ENCODE data around the gene ACOT8.
"Not testable (repeated sequence)": the region's sequence is repeated elsewhere in the genome, so short reads cannot be mapped to it uniquely, and the experiment has no call there.

The ACOT8 gene

GRCh38 chr20:45857114-45857881 is at the start of gene ACOT8, which contains the start of gene ZSWIM3:
ACOT8 (minus strand) TSS chr20:45857392; CDS start chr20:45857315, 77 bp downstream.
ZSWIM3 (plus strand) TSS chr20:45857614; CDS start chr20:45857826, 212 bp downstream.
- H3K27me3 Mint-ChIP-seq: no peaks in the 10 kb centered on the region
- peaks cover 20 to 40% of the 10 kb centered on the region in 2 donors for H3K4me1 Mint-ChIP-seq
- no peaks in the 10 kb centered on the region for H3K9me3 Mint-ChIP-seq
- peaks cover 6 to 19% of the 10 kb centered on the region in 2 donors for H3K36me3 Mint-ChIP-seq
- DNase-seq (peak; percentile 97), ATAC-seq (replicated peaks) (peak; percentile 95)
- peak within 1 kb of the TSS; percentile 99 for H3K27ac Mint-ChIP-seq
- H3K4me3 Mint-ChIP-seq: peak within 1 kb of the TSS; percentile 97

GRCh38 chr20:45905505-45906079 is 48.4 kb upstream of the ACOT8 start:
- H3K27me3 Mint-ChIP-seq: no peaks in the 10 kb centered on the region

GRCh38 chr20:45904583-45905504 is 47.7 kb upstream of the ACOT8 start:
- DNase-seq (no peak), ATAC-seq (replicated peaks) (no peak)
- Mint-ChIP-seq H3K27ac (peak overlapping the region; percentile 31), H3K27me3 (no peaks in the 10 kb centered on the region), H3K4me1 (peaks cover 9 to 11% of the 10 kb centered on the region in 2 donors), H3K9me3 (no peaks in the 10 kb centered on the region), H3K36me3 (peaks cover 2 to 34% of the 10 kb centered on the region in 2 donors), H3K4me3 (no peak overlapping the region)

More at GRCh38 chr20:45905505-45906079, 48.4 kb upstream of the ACOT8 start:
- no peak overlapping the region for H3K4me3 Mint-ChIP-seq
- H3K9me3 Mint-ChIP-seq: no peaks in the 10 kb centered on the region
- peaks cover 2 to 36% of the 10 kb centered on the region in 2 donors for H3K36me3 Mint-ChIP-seq
- no peak overlapping the region for H3K27ac Mint-ChIP-seq
- no peak for ATAC-seq (replicated peaks)
- H3K4me1 Mint-ChIP-seq: peaks cover 10 to 14% of the 10 kb centered on the region in 2 donors
- DNase-seq: no peak

- no peaks in the 10 kb centered on the region for H3K27me3 Mint-ChIP-seq
- DNase-seq: no peak
- no peak overlapping the region for H3K27ac Mint-ChIP-seq
- H3K9me3 Mint-ChIP-seq: no peaks in the 10 kb centered on the region
- H3K4me1 Mint-ChIP-seq: peaks cover 2 to 11% of the 10 kb centered on the region in 2 donors
- ATAC-seq (replicated peaks): no peak
- peaks cover 10 to 39% of the 10 kb centered on the region in 2 donors for H3K36me3 Mint-ChIP-seq
- H3K4me3 Mint-ChIP-seq: no peak overlapping the region
These were observed 45.1 kb upstream of the ACOT8 start for GRCh38 chr20:45902199-45902701.

GRCh38 chr20:45901332-45901731 is 44.1 kb upstream of the ACOT8 start:
- not testable (repeated sequence) for H3K27ac Mint-ChIP-seq

GRCh38 chr20:45899046-45899835 is 42.0 kb upstream of the ACOT8 start:
- no peaks in the 10 kb centered on the region for H3K9me3 Mint-ChIP-seq
- ATAC-seq (replicated peaks) (no peak), DNase-seq (no peak)
- H3K27me3 Mint-ChIP-seq: no peaks in the 10 kb centered on the region
- H3K27ac Mint-ChIP-seq: no peak overlapping the region
- peaks cover 26 to 38% of the 10 kb centered on the region in 2 donors for H3K36me3 Mint-ChIP-seq
- H3K4me1 Mint-ChIP-seq: peaks cover 2 to 11% of the 10 kb centered on the region in 2 donors
- H3K4me3 Mint-ChIP-seq: no peak overlapping the region

More at GRCh38 chr20:45901332-45901731, 44.1 kb upstream of the ACOT8 start:
- Mint-ChIP-seq H3K36me3 (peaks cover 17 to 43% of the 10 kb centered on the region in 2 donors), H3K4me1 (peaks cover 2 to 11% of the 10 kb centered on the region in 2 donors)
- not testable (repeated sequence) for DNase-seq; H3K9me3 Mint-ChIP-seq; ATAC-seq (replicated peaks); H3K27me3 Mint-ChIP-seq; H3K4me3 Mint-ChIP-seq

GRCh38 chr20:45898285-45898684 is 41.1 kb upstream of the ACOT8 start:
- Mint-ChIP-seq H3K27me3 (no peaks in the 10 kb centered on the region), H3K27ac (no peak overlapping the region), H3K36me3 (peaks cover 31 to 43% of the 10 kb centered on the region in 2 donors), H3K4me3 (no peak overlapping the region), H3K4me1 (peaks cover 2 to 10% of the 10 kb centered on the region in 2 donors), H3K9me3 (no peaks in the 10 kb centered on the region)
- DNase-seq (no peak), ATAC-seq (replicated peaks) (no peak)

GRCh38 chr20:45897692-45898091 is 40.5 kb upstream of the ACOT8 start:
- Mint-ChIP-seq H3K36me3 (peaks cover 33 to 42% of the 10 kb centered on the region in 2 donors), H3K27me3 (no peaks in the 10 kb centered on the region), H3K4me3 (no peak overlapping the region), H3K4me1 (peaks cover 5 to 6% of the 10 kb centered on the region in 2 donors), H3K9me3 (no peaks in the 10 kb centered on the region), H3K27ac (peak overlapping the region; percentile 51)
- DNase-seq (no peak), ATAC-seq (replicated peaks) (no peak)

- peaks cover 6 to 8% of the 10 kb centered on the region in 2 donors for H3K4me1 Mint-ChIP-seq
- no peaks in the 10 kb centered on the region for H3K9me3 Mint-ChIP-seq
- H3K4me3 Mint-ChIP-seq: no peak overlapping the region
- H3K27me3 Mint-ChIP-seq: no peaks in the 10 kb centered on the region
- H3K27ac Mint-ChIP-seq: no peak overlapping the region
- ATAC-seq (replicated peaks): no peak
- no peak for DNase-seq
- peaks cover 37 to 46% of the 10 kb centered on the region in 2 donors for H3K36me3 Mint-ChIP-seq
These were observed 40.1 kb upstream of the ACOT8 start for GRCh38 chr20:45897289-45897688.

- Mint-ChIP-seq H3K4me3 (no peak overlapping the region), H3K27ac (no peak overlapping the region), H3K36me3 (peaks cover 37 to 47% of the 10 kb centered on the region in 2 donors), H3K4me1 (peaks cover 11% of the 10 kb centered on the region in 2 donors), H3K9me3 (no peaks in the 10 kb centered on the region), H3K27me3 (no peaks in the 10 kb centered on the region)
- DNase-seq (no peak), ATAC-seq (replicated peaks) (no peak)
These were observed 39.5 kb upstream of the ACOT8 start for GRCh38 chr20:45896641-45897161.

- Mint-ChIP-seq H3K36me3 (peaks cover 37 to 50% of the 10 kb centered on the region in 2 donors), H3K27me3 (no peaks in the 10 kb centered on the region), H3K27ac (no peak overlapping the region), H3K4me1 (peaks cover 15 to 18% of the 10 kb centered on the region in 2 donors), H3K9me3 (no peaks in the 10 kb centered on the region), H3K4me3 (no peak overlapping the region)
- DNase-seq: no peak
- no peak for ATAC-seq (replicated peaks)
These were observed 37.6 kb upstream of the ACOT8 start for GRCh38 chr20:45894797-45895196.

GRCh38 chr20:45893831-45894230 is 36.6 kb upstream of the ACOT8 start:
- no peak for ATAC-seq (replicated peaks)
- Mint-ChIP-seq H3K36me3 (peaks cover 33 to 46% of the 10 kb centered on the region in 2 donors), H3K27me3 (no peaks in the 10 kb centered on the region), H3K27ac (no peak overlapping the region), H3K4me3 (no peak overlapping the region), H3K9me3 (no peaks in the 10 kb centered on the region), H3K4me1 (peaks cover 15 to 26% of the 10 kb centered on the region in 2 donors)
- DNase-seq: no peak

All from stimulated activated naive B cell treated with anti-CD40 and anti-IgM and Interleukin-4, amounts not matched to agents 10 μg/mL and 1 μg/mL and 100 μg/mL, for 72 hours (primary cell).